Thoracic aorta (tissue), 2 donors: ENCODE data around the gene CEP19. TPM values are rescaled to one million over a fixed set of nuclear protein-coding genes. Genes with fewer than 3 reads are reported as not detected.

Source experiments
- ATAC-seq: fragments of 150-250 bp; one replicate; pipeline ENCODE4 v1.8.0; 2017; ENCODE audit warnings: low read depth; ENCODE audit not compliant: insufficient number of reproducible peaks, low FRiP score
- DNase-seq: peaks from one replicate; pipeline ENCODE4 v3.0.0-alpha.2; 2020; ENCODE audit warnings: low spot score
- H3K27ac ChIP-seq, 2 donors: fragments of 200-600 bp; sonication (generic); 1 replicate in 1 of 2; 2 replicates in 1 of 2; pipeline ENCODE4 v1.5.1; 2016; ENCODE audit warnings: mild to moderate bottlenecking in 2 of 2, moderate library complexity in 2 of 2
- H3K27me3 ChIP-seq: fragments of 200-600 bp; sonication (generic); replicated peaks from 2 replicates; pipeline ENCODE4 v1.6.0; 2016; ENCODE audit warnings: mild to moderate bottlenecking; ENCODE audit not compliant: insufficient read depth
- H3K36me3 ChIP-seq: fragments of 200-600 bp; sonication (generic); one replicate; pipeline ENCODE4 v1.5.1; 2016
- H3K4me1 ChIP-seq, 2 donors: fragments of 200-600 bp; sonication (generic); 1 replicate in 1 of 2; 2 replicates in 1 of 2; pipeline versions ENCODE4 v1.5.1 to v1.6.0; 2016; ENCODE audit warnings: low read depth in 2 of 2, mild to moderate bottlenecking in 1 of 2; ENCODE audit not compliant: control insufficient read depth in 1 of 2
- H3K4me3 ChIP-seq: fragments of 200-600 bp; sonication (generic); 2 replicates; pipeline ENCODE4 v1.5.1; 2016; ENCODE audit warnings: mild to moderate bottlenecking
- H3K9me3 ChIP-seq: fragments of 200-600 bp; sonication (generic); 2 replicates; pipeline ENCODE4 v1.5.1; 2016
- total RNA-seq, 2 donors: library from RNA; depleted of rRNA; stranded (reverse); fragments of >200 nt; gene quantifications; one replicate each; pipeline versions ENCODE4 v1.1.0 to v1.2.3, GENCODE V29; 2016
- TF ChIP-seq, protein P1 (sequence below): fragments of 200-600 bp; sonication (generic); IDR thresholded peaks from one replicate; pipeline ENCODE4 v1.5.1; 2019; ENCODE audit warnings: antibody characterized with exemption

The CEP19 gene
- total RNA-seq, result 1 to 10 TPM in 1 of 2 donors, under 1 TPM in 1; 0.42 to 7.3 TPM

DNA sequence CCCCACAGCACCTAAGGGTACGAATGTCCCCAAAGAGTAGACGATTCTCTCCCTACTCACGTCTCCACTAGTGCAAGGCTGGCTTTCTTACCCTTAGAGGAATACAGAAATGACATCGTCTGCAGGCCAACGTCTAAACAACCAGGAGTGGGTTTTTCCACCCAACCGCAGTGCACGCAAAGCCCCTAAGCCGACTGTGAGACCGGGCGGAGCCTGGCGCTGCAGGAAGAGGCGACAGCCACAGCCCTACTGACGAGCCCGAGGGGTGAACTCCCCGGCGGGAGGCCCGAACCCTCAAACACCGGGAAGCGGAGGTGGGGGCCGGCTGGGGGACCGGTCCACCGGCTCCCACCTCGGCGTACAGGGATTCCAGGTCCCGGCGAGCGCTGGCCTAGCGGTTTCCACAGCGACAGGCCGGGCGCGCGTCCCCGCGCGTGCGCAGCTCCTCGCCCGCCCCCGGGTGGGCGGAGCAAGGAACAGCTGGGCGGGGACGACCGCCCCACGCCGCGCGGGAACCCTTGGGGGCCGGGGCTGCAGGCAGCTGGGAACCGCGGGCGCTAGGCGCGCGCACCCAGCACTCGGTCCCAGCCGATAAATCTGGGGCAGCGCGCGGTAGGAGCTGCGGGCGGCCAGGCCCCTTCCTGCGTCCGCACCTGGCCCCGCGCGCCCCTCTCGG lies at the start of gene CEP19, which contains the start of gene PIGX:
Gene CEP19 (minus strand): TSS at position 413 of the 676 bp plus-strand sequence. CDS start 3,593 bp downstream, outside the sequence.
Gene PIGX (plus strand): TSS at position 540 of the 676 bp plus-strand sequence.
- peak; percentile 20 for DNase-seq
- no peaks in the 10 kb centered on the region for H3K9me3 ChIP-seq
- TF ChIP-seq, protein P1, sequence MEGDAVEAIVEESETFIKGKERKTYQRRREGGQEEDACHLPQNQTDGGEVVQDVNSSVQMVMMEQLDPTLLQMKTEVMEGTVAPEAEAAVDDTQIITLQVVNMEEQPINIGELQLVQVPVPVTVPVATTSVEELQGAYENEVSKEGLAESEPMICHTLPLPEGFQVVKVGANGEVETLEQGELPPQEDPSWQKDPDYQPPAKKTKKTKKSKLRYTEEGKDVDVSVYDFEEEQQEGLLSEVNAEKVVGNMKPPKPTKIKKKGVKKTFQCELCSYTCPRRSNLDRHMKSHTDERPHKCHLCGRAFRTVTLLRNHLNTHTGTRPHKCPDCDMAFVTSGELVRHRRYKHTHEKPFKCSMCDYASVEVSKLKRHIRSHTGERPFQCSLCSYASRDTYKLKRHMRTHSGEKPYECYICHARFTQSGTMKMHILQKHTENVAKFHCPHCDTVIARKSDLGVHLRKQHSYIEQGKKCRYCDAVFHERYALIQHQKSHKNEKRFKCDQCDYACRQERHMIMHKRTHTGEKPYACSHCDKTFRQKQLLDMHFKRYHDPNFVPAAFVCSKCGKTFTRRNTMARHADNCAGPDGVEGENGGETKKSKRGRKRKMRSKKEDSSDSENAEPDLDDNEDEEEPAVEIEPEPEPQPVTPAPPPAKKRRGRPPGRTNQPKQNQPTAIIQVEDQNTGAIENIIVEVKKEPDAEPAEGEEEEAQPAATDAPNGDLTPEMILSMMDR, result peak; percentile 24
- H3K4me1 ChIP-seq, result peaks cover 9 to 20% of the 10 kb centered on the region in 2 donors
- peak; percentile 91 for ATAC-seq
- peak within 1 kb of the TSS; percentile 73 to 79 for H3K27ac ChIP-seq
- H3K4me3 ChIP-seq, result peak within 1 kb of the TSS; percentile 93
- H3K27me3 ChIP-seq, result no peaks in the 10 kb centered on the region
- no peaks in the 10 kb centered on the region for H3K36me3 ChIP-seq

DNA sequence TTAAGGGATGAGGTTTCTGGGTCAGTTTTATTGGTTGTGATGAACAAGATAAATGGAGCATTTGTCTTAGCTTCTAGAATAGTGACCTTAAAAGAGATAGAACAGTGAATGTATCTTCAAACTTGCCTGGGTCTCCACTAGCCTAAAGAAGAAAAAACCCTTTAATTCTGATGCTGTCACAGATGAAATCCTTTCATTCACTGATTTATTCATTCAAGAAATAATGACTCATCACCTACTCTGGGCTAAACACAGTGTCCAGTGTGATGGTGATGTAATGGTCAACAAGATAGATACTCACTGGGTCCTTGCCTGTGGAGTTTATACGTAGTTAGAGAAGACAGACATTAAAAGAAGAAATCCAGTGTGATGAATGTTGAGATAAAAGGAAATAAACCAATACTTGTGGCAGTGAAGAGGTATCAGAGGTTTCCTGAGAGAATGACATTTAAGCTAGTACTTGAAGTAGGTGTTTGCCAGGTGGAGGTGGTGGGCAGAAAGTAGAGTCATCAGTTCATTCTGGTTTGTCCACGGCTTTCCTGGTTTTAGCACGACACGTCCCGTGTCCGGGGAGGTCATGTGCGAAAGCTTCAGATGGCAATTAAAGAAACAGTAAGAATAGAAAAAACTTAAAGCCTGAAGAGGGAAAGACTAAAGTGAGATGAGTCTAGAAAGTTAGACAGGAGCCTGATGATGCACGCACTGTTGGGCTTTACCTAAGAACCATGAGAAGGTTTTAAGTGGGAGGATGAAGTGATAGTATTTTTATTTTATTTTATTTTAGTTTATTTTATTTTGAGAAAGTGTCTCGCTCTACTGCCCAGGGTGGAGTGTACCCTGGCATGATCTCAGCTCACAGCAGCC lies 46.1 kb upstream of the CEP19 start:
- TF ChIP-seq, protein P1, result no peak
- no peaks in the 10 kb centered on the region for H3K4me1 ChIP-seq
- H3K4me3 ChIP-seq, result no peak overlapping the region
- no peaks in the 10 kb centered on the region for H3K27me3 ChIP-seq
- H3K36me3 ChIP-seq, result no peaks in the 10 kb centered on the region
- ATAC-seq (no peak), DNase-seq (no peak)
- H3K9me3 ChIP-seq, result peaks cover 3% of the 10 kb centered on the region
- H3K27ac ChIP-seq, result no peak overlapping the region

- no peaks in the 10 kb centered on the region for H3K36me3 ChIP-seq
- H3K4me1 ChIP-seq, result no peaks in the 10 kb centered on the region
- peaks cover 3% of the 10 kb centered on the region for H3K9me3 ChIP-seq
- TF ChIP-seq, protein P1, result no peak
- DNase-seq, result no peak
- no peak overlapping the region for H3K27ac ChIP-seq
- ATAC-seq, result no peak
- no peaks in the 10 kb centered on the region for H3K27me3 ChIP-seq
- no peak overlapping the region for H3K4me3 ChIP-seq
Measured at GRCh38 chr3:196756732-196757131, 44.7 kb upstream of the CEP19 start.

- TF ChIP-seq, protein P1, result no peak
- Histone ChIP-seq H3K4me3 (no peak overlapping the region), H3K27ac (no peak overlapping the region), H3K36me3 (no peaks in the 10 kb centered on the region), H3K27me3 (no peaks in the 10 kb centered on the region), H3K9me3 (peaks cover 3% of the 10 kb centered on the region), H3K4me1 (no peaks in the 10 kb centered on the region)
- ATAC-seq, result no peak
- DNase-seq, result no peak
Measured at GRCh38 chr3:196754091-196754981, 42.3 kb upstream of the CEP19 start.
